SU-DHL-6 (cell line): ENCODE results near the gene CFAP58.

Source experiments
- H2AFZ ChIP-seq: fragments of 200-600 bp; sonication (generic); 2 replicates; pipeline ENCODE4 v1.6.1; 2014; ENCODE audit warnings: low read depth, mild to moderate bottlenecking, moderate library complexity, mixed read lengths, antibody characterized with exemption, low read length; ENCODE audit not compliant: severe bottlenecking
- H3F3A ChIP-seq: fragments of 200-600 bp; shearing (Covaris generic); 2 replicates; pipeline ENCODE4 v1.6.0; 2016; ENCODE audit warnings: antibody characterized with exemption, mild to moderate bottlenecking; ENCODE audit not compliant: insufficient read depth
- H3K27ac ChIP-seq: fragments of 200-600 bp; sonication (generic); 2 replicates; pipeline ENCODE4 v1.5.1; 2016; ENCODE audit warnings: low read depth, mild to moderate bottlenecking, low read length, moderate library complexity, mixed read lengths
- H3K27me3 ChIP-seq: fragments of 200-600 bp; sonication (generic), shearing (Covaris generic); 2 replicates; pipeline ENCODE4 v1.6.0; 2014; ENCODE audit warnings: mild to moderate bottlenecking, low read length
- H3K36me3 ChIP-seq: fragments of 200-600 bp; sonication (generic); 2 replicates; pipeline ENCODE4 v1.6.1; 2014; ENCODE audit warnings: mild to moderate bottlenecking, low read length, mixed read lengths
- H3K4me2 ChIP-seq: fragments of 300-600, 200-600 bp; shearing (Covaris generic), sonication (generic); 2 replicates; pipeline ENCODE4 v1.6.0; 2014; ENCODE audit warnings: low read length, low read depth, mild to moderate bottlenecking; ENCODE audit not compliant: poor library complexity, severe bottlenecking
- H3K4me3 ChIP-seq: fragments of 200-600 bp; sonication (generic); 2 replicates; pipeline ENCODE4 v1.5.1; 2014; ENCODE audit warnings: antibody characterized with exemption, low read length, mild to moderate bottlenecking, mixed read lengths; ENCODE audit not compliant: insufficient read depth, poor library complexity, severe bottlenecking
- H3K79me2 ChIP-seq: fragments of 200-600 bp; sonication (generic); 2 replicates; pipeline ENCODE4 v1.6.1; 2014; ENCODE audit warnings: mild to moderate bottlenecking, low read length, moderate library complexity; ENCODE audit not compliant: insufficient read depth
- H3K9ac ChIP-seq: fragments of 200-600 bp; sonication (generic); 2 replicates; pipeline ENCODE4 v1.7.0; 2014; ENCODE audit warnings: mild to moderate bottlenecking, low read length
- H3K9me2 ChIP-seq: fragments of 200-600 bp; sonication (generic); replicated peaks from 2 replicates; pipeline ENCODE4 v1.6.1; 2014; ENCODE audit warnings: low read length; ENCODE audit not compliant: insufficient read depth
- H3K9me3 ChIP-seq: fragments of 200-600 bp; sonication (generic); 2 replicates; pipeline ENCODE4 v1.6.1; 2014; ENCODE audit warnings: low read length, mixed read lengths; ENCODE audit not compliant: insufficient read depth
- H4K20me1 ChIP-seq: fragments of 200-600 bp; sonication (generic); 2 replicates; pipeline ENCODE4 v1.6.1; 2014; ENCODE audit warnings: low read depth, mild to moderate bottlenecking, antibody characterized with exemption, low read length, moderate library complexity, mixed read lengths
- EZH2phosphoT487 ChIP-seq: fragments of 200-600 bp; sonication (generic), shearing (Covaris generic); conservative IDR thresholded peaks from 2 replicates; pipeline ENCODE4 v1.6.1; 2018; ENCODE audit warnings: mild to moderate bottlenecking, antibody characterized with exemption, low read length, moderate library complexity, mixed read lengths
- TF ChIP-seq, protein P1 (sequence below): fragments of 200-600 bp; sonication (generic); IDR thresholded peaks from one replicate; pipeline ENCODE4 v1.5.1; 2017; ENCODE audit warnings: antibody characterized with exemption, mild to moderate bottlenecking, low read length, moderate library complexity; ENCODE audit not compliant: insufficient read depth, poor library complexity, severe bottlenecking

CFAP58 gene

DNA sequence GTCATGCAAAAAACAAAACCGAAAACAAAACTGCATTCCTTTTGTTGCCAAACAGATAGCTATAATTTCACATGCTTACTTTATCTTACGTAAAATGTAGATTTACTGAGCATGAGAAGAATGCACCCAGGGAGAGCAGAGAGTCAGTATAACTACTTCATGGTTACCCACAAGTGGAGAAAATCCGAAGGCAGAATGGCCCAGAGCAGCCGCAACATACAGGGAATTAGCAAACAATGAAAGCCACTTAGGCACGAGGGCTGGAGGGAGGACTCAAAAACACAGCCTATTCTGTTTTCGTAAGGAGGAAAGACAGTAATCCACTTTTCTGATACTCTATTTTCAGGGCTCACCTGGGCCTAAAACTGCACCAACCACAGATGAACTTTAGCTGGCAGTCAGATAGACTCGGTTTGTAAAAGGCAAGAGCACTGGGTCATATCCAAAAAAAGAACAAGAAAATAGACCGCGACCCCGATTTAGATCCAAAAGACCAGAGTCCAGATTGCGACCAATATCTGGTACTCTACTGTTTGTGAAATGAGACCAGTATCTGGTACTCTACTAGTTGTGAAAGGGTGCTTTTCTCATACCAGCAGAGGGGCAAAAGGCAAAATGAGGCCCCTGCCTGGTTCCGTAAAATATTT lies 16.7 kb upstream of the CFAP58 start:
- H3K27me3 ChIP-seq: no peaks in the 10 kb centered on the region
- H3F3A ChIP-seq: no peaks in the 10 kb centered on the region
- no peaks in the 10 kb centered on the region for H3K9me2 ChIP-seq
- peak overlapping the region; percentile 74 for H3K4me2 ChIP-seq
- H4K20me1 ChIP-seq: peaks cover 17% of the 10 kb centered on the region; the same call in 1 of the 2 replicates
- no peaks in the 10 kb centered on the region for H3K9me3 ChIP-seq
- H3K36me3 ChIP-seq: no peaks in the 10 kb centered on the region
- peak overlapping the region; percentile 91 for H3K9ac ChIP-seq
- H3K4me3 ChIP-seq: peak overlapping the region; percentile 89
- H3K27ac ChIP-seq: peak overlapping the region; percentile 76
- H2AFZ ChIP-seq: peak overlapping the region; percentile 93
- TF ChIP-seq, protein P1, sequence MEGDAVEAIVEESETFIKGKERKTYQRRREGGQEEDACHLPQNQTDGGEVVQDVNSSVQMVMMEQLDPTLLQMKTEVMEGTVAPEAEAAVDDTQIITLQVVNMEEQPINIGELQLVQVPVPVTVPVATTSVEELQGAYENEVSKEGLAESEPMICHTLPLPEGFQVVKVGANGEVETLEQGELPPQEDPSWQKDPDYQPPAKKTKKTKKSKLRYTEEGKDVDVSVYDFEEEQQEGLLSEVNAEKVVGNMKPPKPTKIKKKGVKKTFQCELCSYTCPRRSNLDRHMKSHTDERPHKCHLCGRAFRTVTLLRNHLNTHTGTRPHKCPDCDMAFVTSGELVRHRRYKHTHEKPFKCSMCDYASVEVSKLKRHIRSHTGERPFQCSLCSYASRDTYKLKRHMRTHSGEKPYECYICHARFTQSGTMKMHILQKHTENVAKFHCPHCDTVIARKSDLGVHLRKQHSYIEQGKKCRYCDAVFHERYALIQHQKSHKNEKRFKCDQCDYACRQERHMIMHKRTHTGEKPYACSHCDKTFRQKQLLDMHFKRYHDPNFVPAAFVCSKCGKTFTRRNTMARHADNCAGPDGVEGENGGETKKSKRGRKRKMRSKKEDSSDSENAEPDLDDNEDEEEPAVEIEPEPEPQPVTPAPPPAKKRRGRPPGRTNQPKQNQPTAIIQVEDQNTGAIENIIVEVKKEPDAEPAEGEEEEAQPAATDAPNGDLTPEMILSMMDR: no peak
- TF ChIP-seq EZH2phosphoT487: no peak
- peaks cover 56% of the 10 kb centered on the region for H3K79me2 ChIP-seq

GRCh38 chr10:104337521-104337984 lies 16.1 kb upstream of the CFAP58 start:
- no peaks in the 10 kb centered on the region for H3K9me2 ChIP-seq
- H3K4me2 ChIP-seq: peak overlapping the region; percentile 74
- TF ChIP-seq, protein P1: no peak
- no peak for TF ChIP-seq EZH2phosphoT487
- peak overlapping the region; percentile 76 for H3K27ac ChIP-seq
- H3K27me3 ChIP-seq: no peaks in the 10 kb centered on the region
- peaks cover 14% of the 10 kb centered on the region; the same call in 1 of the 2 replicates for H4K20me1 ChIP-seq
- no peaks in the 10 kb centered on the region for H3K36me3 ChIP-seq
- H2AFZ ChIP-seq: peak overlapping the region; percentile 93
- H3K9me3 ChIP-seq: no peaks in the 10 kb centered on the region
- H3K79me2 ChIP-seq: peaks cover 50% of the 10 kb centered on the region
- H3F3A ChIP-seq: no peaks in the 10 kb centered on the region
- H3K4me3 ChIP-seq: peak overlapping the region; percentile 89
- peak overlapping the region; percentile 91 for H3K9ac ChIP-seq

- no peaks in the 10 kb centered on the region for H3F3A ChIP-seq
- no peaks in the 10 kb centered on the region for H3K27me3 ChIP-seq
- peaks cover 14% of the 10 kb centered on the region; the same call in 1 of the 2 replicates for H4K20me1 ChIP-seq
- no peak for TF ChIP-seq EZH2phosphoT487
- TF ChIP-seq, protein P1: peak; percentile 27
- H3K4me3 ChIP-seq: peak within 1 kb of the TSS; percentile 89
- no peaks in the 10 kb centered on the region for H3K9me3 ChIP-seq
- H3K4me2 ChIP-seq: peak within 1 kb of the TSS; percentile 74
- H2AFZ ChIP-seq: peak within 1 kb of the TSS; percentile 93
- peak within 1 kb of the TSS; percentile 91 for H3K9ac ChIP-seq
- peak within 1 kb of the TSS; percentile 76 for H3K27ac ChIP-seq
- no peaks in the 10 kb centered on the region for H3K9me2 ChIP-seq
- H3K79me2 ChIP-seq: peaks cover 44% of the 10 kb centered on the region
- H3K36me3 ChIP-seq: no peaks in the 10 kb centered on the region
Measured at GRCh38 chr10:104337985-104338735, 15.5 kb upstream of the CFAP58 start, which contains the start of gene ITPRIP. Gene ITPRIP, minus strand, starts transcription at chr10:104338465. Its CDS starts 22,414 bp downstream, at chr10:104316051.
